G401.6 (cell line): Measurements from ENCODE around the gene IL34.

Experiments
- FAIRE-seq: peaks from 2 replicates; lab custom pipeline; 2012; peaks lifted over from hg19 to GRCh38; lab: Jason Lieb, UNC

IL34 gene

DNA sequence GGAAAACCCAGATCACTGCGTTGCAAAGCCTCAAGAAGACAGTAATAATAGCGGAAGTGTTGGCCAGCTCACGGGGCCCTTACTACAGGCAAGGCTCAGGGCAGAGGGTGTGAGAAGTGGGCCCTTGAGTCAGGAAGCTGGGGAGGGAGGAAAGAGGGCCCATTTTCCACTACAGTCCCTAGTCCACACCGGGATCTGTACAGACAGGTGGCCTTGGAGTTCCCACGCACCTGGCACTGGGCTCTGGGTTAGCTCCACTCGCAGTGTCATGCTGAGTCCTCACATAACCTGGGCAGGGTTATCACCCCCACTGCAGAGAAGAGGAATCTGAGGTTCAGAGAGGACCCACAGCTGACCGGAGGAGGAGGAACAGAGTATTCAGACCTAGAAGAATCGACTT, 56.3 kb downstream of the IL34 start:
- no peak for FAIRE-seq

DNA sequence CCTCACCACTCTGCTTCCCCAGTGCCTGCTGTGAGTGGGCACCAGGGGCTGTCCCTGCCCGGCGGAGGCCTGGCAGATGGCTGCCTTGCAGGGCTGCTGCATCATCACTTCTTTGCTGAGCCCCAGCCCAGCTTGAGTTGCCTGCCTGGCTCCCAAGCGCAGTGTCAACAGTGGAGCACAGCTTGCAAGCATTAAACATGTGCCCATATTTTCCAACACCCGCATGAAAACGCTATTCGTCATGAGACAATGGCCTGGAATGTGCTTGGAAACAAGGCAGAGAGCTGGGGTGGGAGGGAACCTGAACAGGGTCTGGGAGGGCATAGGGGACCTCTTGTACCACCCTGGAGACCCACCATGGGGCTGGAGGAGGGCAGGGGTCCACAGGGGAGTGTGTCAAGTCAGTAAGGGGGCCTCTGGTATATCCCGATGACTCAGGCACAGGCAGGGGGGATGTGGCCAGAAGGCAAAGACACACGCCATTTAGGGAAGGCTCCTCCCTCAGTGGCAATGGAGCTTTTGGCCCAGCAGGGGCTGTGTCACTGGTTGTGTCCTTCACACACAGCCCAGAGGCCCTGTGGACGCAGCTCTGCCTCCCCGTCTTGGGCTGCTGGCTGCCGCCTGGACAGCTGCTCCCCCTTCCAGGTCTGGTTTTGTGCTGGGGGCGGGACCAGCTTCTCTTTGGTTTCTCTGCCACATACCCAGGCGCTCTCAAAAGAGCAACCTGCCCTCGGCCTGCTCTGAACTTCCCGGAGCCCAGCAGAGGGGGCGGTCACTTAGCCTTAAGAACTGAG, 56.9 kb downstream of the IL34 start:
- FAIRE-seq, result no peak

DNA sequence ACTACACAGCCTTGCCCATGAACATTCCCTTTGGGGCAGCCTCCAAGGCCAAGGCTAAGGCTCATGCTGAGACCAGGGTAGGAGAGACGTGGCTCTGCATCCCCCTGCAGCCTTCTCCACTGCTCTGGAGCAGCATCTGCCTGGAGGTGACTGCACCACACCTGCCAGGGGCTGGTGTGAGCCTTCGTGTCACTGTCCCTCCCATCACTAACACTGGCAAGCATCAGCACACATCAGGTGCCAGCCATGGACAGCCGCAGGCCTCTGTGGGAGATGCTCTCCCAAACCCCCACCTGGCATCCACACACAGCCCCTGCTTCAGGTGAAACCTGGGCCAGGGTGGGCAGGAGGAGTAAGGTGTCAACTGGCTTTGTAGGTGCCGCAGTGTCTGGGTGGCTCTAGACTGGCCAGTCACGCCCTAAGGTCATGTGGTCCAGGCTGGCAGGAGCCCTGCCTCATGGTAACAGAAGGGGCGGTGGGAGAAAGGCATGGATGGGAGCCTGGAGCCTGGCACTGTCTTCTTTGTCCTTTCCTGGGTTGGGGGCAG, 57.5 kb downstream of the IL34 start:
- no peak for FAIRE-seq

DNA sequence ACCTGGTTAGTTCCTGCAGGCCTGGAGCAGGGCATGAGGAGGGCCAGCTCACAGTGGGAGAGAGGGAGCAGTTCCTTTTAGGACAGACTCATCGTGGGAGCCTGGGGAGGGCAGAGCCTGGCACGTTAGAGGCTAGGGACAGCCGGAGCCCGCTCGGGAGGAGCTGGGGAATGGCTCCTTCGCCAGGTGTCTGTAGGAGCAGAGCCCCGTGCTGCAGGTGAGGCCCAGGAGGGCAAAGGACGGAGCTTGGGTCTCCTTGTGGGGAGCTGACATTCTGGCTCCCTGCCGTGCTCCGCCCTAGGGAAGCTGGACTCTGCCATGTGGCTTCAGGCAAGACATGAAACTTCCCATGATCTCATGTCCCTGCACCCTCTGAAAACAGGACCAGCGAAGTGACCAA, 58.2 kb downstream of the IL34 start:
- FAIRE-seq, result no peak

DNA sequence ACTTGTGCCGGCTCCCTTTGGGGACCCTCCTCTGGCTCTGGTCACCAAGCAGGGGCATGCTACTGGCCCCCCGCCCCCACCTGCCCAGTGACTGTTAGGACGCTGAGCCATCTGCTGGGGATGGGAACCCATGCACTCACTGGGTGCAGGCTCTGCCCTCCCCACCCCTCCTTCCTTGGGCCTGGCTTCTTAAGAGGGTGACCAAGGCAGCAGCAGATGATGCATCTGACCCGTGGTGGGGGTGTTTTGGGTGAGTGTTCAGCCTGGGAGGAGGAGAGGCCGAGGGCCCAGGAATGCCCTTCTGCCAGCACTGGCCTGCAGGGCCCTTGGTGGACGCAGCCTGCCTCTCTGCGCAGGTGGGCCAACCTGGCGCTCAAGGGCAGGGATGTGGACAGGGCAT, 58.7 kb downstream of the IL34 start:
- FAIRE-seq, result no peak

DNA sequence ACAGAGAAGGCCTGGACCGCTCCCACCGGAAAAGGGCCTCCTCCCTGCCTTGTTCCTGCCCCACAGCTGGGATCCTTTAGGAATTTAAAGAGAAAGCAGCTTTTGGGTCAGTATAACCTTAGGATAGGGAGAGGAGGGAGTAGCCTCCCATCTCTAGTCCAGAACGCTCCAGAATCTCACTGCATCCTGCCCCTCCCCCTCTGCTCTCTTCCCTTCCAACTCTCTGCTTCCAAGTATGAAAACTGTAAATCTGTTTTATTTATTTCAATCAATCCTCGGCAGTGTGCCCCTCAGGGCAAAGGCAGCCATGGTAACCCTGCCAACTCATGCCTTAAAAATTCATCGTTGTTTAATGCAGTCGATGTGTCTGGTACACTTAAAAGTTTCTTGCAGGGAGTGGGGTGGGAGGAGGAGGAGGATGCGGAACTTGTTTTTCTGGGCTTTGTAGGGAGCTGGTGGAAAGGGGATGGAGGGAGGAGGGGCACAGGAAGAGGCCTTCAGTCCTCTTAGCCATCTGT, 60.6 kb downstream of the IL34 start:
- no peak for FAIRE-seq

DNA sequence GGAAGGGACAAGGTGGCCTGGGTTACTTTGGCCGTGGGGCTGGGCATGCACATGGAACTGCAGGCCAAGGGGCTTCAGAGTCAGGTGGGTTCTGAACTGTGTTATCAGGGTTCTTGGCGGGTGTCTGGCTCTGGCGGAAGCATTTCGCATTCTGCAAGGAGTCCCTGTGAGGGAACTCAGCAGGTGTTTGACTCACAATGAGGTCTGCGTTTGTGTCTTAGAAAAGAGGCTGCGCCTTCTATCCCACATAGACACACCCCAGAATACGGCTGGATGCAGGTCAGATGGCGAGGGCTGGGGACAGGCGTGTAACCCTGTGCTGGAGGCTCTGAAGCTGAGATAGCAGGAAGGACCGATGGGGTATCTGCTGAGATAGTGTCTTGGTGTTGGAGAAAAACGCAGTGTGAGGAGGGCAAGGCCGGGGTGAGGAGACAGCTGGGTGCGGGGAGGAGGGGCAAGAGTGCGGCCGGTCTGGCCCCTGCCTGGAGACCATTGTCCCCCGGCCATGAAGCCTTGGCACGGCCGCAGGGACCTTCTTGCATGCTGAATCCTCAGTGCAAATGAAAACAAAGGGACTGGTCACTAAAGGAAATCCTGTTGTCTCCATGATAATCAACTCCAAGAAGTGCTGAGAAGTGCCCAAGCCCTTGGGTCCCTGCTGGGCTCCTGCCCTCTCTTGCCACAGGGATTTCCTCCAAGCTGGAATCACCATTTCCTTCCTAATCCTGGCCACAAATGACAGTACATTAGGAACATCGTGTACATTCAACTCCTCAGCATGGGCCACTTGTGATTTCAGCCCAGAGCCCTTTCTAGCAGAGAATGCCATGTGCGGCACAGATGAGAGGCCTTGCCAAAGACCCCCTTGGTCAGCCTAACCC, 62.2 kb downstream of the IL34 start:
- FAIRE-seq, result no peak

DNA sequence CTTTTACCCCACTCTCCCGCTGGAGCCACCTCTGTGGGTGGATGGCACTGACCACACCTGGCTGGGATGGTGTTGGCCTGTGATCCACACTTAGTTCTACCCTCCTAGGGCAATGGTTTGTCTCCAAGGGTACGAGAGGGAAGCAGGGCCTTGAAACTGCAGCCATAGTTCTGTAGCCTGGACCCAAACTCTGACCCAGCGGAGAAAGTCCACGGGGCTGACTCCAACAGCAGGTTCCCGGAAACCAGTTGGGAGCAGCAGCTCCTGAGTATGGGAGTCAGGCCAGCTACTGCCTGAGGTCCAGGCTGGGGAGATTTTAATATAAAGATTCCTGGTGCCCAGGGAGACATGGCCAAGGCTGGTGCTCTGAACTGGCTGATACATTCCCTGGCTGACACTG, 63.1 kb downstream of the IL34 start:
- no peak for FAIRE-seq

DNA sequence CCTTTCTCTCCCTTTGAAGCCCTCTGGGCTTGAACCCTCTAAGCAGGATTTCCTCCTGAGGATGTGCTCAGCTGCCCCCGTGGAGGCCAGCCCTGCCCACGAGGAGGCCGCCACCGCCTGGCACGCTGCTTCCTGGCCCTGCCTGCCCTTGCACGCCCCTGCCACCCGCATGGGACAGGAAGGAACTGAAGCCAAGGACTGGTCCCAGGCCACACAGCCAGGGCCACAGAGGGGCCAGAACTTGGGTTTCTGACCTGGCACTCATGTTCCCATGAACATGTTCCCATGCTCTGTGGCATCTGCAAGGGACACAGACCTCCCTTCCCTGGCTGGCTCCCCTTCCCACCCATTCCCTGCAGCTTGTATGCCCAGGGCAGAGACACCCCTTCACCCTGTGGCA, 63.6 kb downstream of the IL34 start:
- no peak for FAIRE-seq
